T-helper 1 cell treated with Interleukin-12 subunit alpha and Interleukin-12 subunit beta and Interleukin-4 antibody, amounts not matched to agents 30 ng/mL and 1 ng/mL, for 36 hours (primary cell): ENCODE measurements around the gene MOB1B. TPM values are rescaled to one million over a fixed set of nuclear protein-coding genes. Genes with fewer than 3 reads are reported as not detected.
"Not testable (repeated sequence)": the region's sequence is repeated elsewhere in the genome, so short reads cannot be mapped to it uniquely, and the experiment has no call there.

Experiments used
- intact Hi-C: fragments of 100-400 bp; cut with micrococcal nuclease; formaldehyde crosslinking; loops from one replicate; pipeline ENCODE4 v1.15.1; 2024
- total RNA-seq: library from RNA; stranded (reverse); gene quantifications from 2 replicates; pipeline ENCODE4 v1.2.3, GENCODE V29; 2022

Gene MOB1B
- total RNA-seq: 20.2 and 20.8 TPM in 2 replicates

- intact Hi-C loops: loop anchor here (1.0 to 2.0 kb wide), 10 partner anchors 25 to 283 kb away; partner anchors contain the start of genes DCK, GRSF1 and UTP3
Observed at GRCh38 chr4:70901984-70902576, at the start of gene MOB1B. Gene MOB1B, plus strand, starts transcription at chr4:70902369. Its CDS starts 168 bp downstream, at chr4:70902537.

- intact Hi-C loops: no loop called here
Observed at GRCh38 chr4:70855464-70855863, 46.7 kb upstream of the MOB1B start.

GRCh38 chr4:70858454-70858853 lies 43.7 kb upstream of the MOB1B start:
- intact Hi-C loops: no loop called here

GRCh38 chr4:70859066-70859465 lies 43.1 kb upstream of the MOB1B start:
- intact Hi-C loops: no loop called here

- intact Hi-C loops: no loop called here
Observed at GRCh38 chr4:70863099-70863790, 38.9 kb upstream of the MOB1B start.

- intact Hi-C loops: no loop called here
Observed at GRCh38 chr4:70868778-70869177, 33.4 kb upstream of the MOB1B start.

GRCh38 chr4:70873216-70873615 lies 29.0 kb upstream of the MOB1B start:
- intact Hi-C loops: no loop called here

- intact Hi-C loops: no loop called here
Observed at GRCh38 chr4:70874268-70875156, 27.7 kb upstream of the MOB1B start.

GRCh38 chr4:70877556-70877955 lies 24.6 kb upstream of the MOB1B start:
- intact Hi-C loops: no loop called here

GRCh38 chr4:70880739-70881138 lies 21.4 kb upstream of the MOB1B start:
- intact Hi-C loops: no loop called here

- intact Hi-C loops: no loop called here
Observed at GRCh38 chr4:70885174-70885573, 17.0 kb upstream of the MOB1B start.

- intact Hi-C loops: no loop called here
Observed at GRCh38 chr4:70892086-70892769, 9.9 kb upstream of the MOB1B start.

GRCh38 chr4:70893790-70894189 lies 8.4 kb upstream of the MOB1B start:
- intact Hi-C loops: no loop called here

GRCh38 chr4:70895405-70895804 lies 6.8 kb upstream of the MOB1B start:
- intact Hi-C loops: no loop called here

GRCh38 chr4:70895811-70896491 lies 6.2 kb upstream of the MOB1B start:
- intact Hi-C loops: no loop called here

- intact Hi-C loops: not testable (repeated sequence)
Observed at GRCh38 chr4:70898581-70898980, 3.6 kb upstream of the MOB1B start.

GRCh38 chr4:70901607-70901983 lies 574 bp upstream of the MOB1B start:
- intact Hi-C loops: no loop called here

- intact Hi-C loops: loop anchor here (1.0 to 2.0 kb wide), 10 partner anchors 24 to 284 kb away; partner anchors contain the start of genes DCK, GRSF1 and UTP3
Observed at GRCh38 chr4:70902577-70903290, 565 bp downstream of the MOB1B start.

- intact Hi-C loops: loop anchor here (2.0 kb wide), 2 partner anchors 24 to 284 kb away; no protein-coding TSS in a partner anchor
Observed at GRCh38 chr4:70903291-70903603, 1.1 kb downstream of the MOB1B start.

GRCh38 chr4:70908993-70909556 lies 6.9 kb downstream of the MOB1B start:
- intact Hi-C loops: no loop called here
